ENCODE measurements around the gene PLB1.

PLB1 gene

GRCh38 chr2:28594332-28595108 lies 98.7 kb downstream of the PLB1 start:
- H3K36me3 Mint-ChIP-seq (ENCODE audit: low read depth): peaks cover 4% of the 10 kb centered on the region
- H3K4me3 Mint-ChIP-seq: peak overlapping the region; percentile 50
- H3K27me3 Mint-ChIP-seq (ENCODE audit: low read depth): no peaks in the 10 kb centered on the region
- no peaks in the 10 kb centered on the region for H3K9me3 Mint-ChIP-seq
- H3K27ac Mint-ChIP-seq: peak overlapping the region; percentile 81
- DNase-seq (ENCODE audit: low spot score): peak; percentile 74
- H3K4me1 Mint-ChIP-seq (ENCODE audit: low read depth): peaks cover 19% of the 10 kb centered on the region

DNA sequence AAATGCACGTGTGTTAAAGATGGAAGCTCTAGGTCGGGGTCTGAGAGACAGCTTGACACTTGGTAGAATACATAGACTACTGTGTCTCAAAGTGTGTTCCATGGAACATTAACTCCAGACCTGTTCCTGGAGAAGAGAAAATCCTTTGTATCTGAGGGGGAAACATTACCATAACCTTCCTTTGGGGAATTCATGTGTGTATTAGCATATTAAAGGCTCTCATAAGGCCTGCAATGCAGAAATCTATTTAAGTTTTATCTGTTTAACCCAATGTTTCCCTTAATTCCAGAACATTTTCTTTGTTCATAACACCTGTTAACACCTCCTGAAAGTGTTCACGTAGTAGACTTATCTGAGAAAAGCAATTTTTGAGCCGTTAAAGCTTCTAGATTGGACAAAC lies 99.5 kb downstream of the PLB1 start:
- peaks cover 19% of the 10 kb centered on the region for H3K4me1 Mint-ChIP-seq (ENCODE audit: low read depth)
- no peak overlapping the region for H3K4me3 Mint-ChIP-seq
- no peaks in the 10 kb centered on the region for H3K9me3 Mint-ChIP-seq
- H3K36me3 Mint-ChIP-seq (ENCODE audit: low read depth): peaks cover 4% of the 10 kb centered on the region
- H3K27ac Mint-ChIP-seq: no peak overlapping the region
- H3K27me3 Mint-ChIP-seq (ENCODE audit: low read depth): no peaks in the 10 kb centered on the region
- no peak for DNase-seq (ENCODE audit: low spot score)

DNA sequence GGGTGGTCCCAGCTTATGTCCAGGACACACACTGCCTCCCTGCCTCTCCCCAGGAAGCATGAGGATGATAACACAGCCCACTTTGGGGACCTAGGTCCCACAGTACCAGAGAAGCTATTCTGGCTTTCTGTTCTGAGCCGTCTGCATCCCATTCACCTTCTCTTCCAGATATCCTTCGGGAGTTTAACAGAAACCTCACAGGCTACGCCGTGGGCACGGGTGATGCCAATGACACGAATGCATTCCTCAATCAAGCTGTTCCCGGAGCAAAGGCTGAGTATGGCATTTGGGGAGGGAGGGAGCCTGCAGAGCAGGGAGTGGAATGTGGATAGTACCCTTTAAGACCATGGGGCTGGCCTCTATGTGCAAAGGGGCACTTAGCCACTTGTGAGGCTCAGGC lies 102.6 kb downstream of the PLB1 start:
- Mint-ChIP-seq H3K27ac (no peak overlapping the region), H3K4me1 (ENCODE audit: low read depth) (peaks cover 22% of the 10 kb centered on the region), H3K27me3 (ENCODE audit: low read depth) (no peaks in the 10 kb centered on the region), H3K9me3 (no peaks in the 10 kb centered on the region), H3K4me3 (no peak overlapping the region), H3K36me3 (ENCODE audit: low read depth) (peaks cover 5% of the 10 kb centered on the region)
- DNase-seq (ENCODE audit: low spot score): no peak

- Mint-ChIP-seq H3K27ac (no peak overlapping the region), H3K4me1 (ENCODE audit: low read depth) (peaks cover 14% of the 10 kb centered on the region), H3K36me3 (ENCODE audit: low read depth) (peaks cover 5% of the 10 kb centered on the region), H3K27me3 (ENCODE audit: low read depth) (no peaks in the 10 kb centered on the region), H3K4me3 (no peak overlapping the region), H3K9me3 (no peaks in the 10 kb centered on the region)
- no peak for DNase-seq (ENCODE audit: low spot score)
These were observed 104.3 kb downstream of the PLB1 start for GRCh38 chr2:28600181-28600580.

GRCh38 chr2:28601616-28602015 lies 105.8 kb downstream of the PLB1 start:
- H3K9me3 Mint-ChIP-seq: no peaks in the 10 kb centered on the region
- H3K4me1 Mint-ChIP-seq (ENCODE audit: low read depth): peaks cover 12% of the 10 kb centered on the region
- H3K27ac Mint-ChIP-seq: no peak overlapping the region
- H3K36me3 Mint-ChIP-seq (ENCODE audit: low read depth): peaks cover 1% of the 10 kb centered on the region
- no peak overlapping the region for H3K4me3 Mint-ChIP-seq
- DNase-seq (ENCODE audit: low spot score): no peak
- no peaks in the 10 kb centered on the region for H3K27me3 Mint-ChIP-seq (ENCODE audit: low read depth)

- Mint-ChIP-seq H3K27me3 (ENCODE audit: low read depth) (no peaks in the 10 kb centered on the region), H3K9me3 (no peaks in the 10 kb centered on the region), H3K4me1 (ENCODE audit: low read depth) (peaks cover 12% of the 10 kb centered on the region), H3K36me3 (ENCODE audit: low read depth) (peaks cover 1% of the 10 kb centered on the region), H3K27ac (no peak overlapping the region), H3K4me3 (no peak overlapping the region)
- no peak for DNase-seq (ENCODE audit: low spot score)
These were observed 106.3 kb downstream of the PLB1 start for GRCh38 chr2:28602136-28602660.

DNA sequence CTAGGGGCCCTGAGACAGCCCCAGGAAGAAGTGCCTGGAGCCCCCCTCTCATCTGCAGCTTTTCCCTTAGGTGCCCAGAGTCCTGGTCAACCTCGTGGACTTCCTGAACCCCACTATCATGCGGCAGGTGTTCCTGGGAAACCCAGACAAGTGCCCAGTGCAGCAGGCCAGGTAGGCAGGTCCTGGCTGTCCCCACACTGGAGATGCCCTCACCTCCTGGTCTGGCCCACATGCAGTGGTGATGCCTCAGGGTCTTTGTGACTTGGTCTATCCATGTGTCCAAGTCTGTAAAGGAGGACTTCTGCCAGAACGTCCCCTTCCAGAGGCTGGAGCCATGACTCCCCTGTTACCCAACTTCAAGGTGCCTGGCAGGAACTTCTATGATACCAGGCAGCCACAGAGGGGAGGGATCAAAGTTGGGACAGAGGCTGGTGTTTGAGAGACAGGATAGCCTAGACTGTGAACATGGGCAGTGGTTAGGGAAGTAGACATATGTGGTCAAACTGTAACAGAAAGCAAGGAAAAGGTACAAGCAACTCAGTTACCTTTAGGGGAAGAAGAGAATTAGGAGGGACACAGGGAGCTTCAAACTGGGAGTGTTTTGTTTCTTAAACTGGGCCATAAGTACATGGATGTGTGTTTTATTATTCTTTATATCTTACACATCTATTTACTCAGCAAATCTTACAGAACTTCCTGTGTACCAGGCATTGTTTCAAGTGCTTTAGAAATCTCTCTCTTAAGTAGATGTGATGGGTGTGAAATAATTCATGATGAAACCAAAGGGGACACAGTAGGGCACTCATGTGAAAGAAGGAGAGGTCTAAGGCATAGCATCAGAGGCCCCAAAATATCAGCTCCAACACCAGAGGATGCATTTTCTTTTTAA lies 107.1 kb downstream of the PLB1 start:
- no peaks in the 10 kb centered on the region for H3K27me3 Mint-ChIP-seq (ENCODE audit: low read depth)
- no peak for DNase-seq (ENCODE audit: low spot score)
- H3K9me3 Mint-ChIP-seq: no peaks in the 10 kb centered on the region
- H3K36me3 Mint-ChIP-seq (ENCODE audit: low read depth): peaks cover 1% of the 10 kb centered on the region
- H3K4me1 Mint-ChIP-seq (ENCODE audit: low read depth): peaks cover 12% of the 10 kb centered on the region
- H3K27ac Mint-ChIP-seq: peak overlapping the region; percentile 43
- H3K4me3 Mint-ChIP-seq: no peak overlapping the region

GRCh38 chr2:28603821-28604220 lies 108.0 kb downstream of the PLB1 start:
- H3K36me3 Mint-ChIP-seq (ENCODE audit: low read depth): peaks cover 3% of the 10 kb centered on the region
- H3K4me1 Mint-ChIP-seq (ENCODE audit: low read depth): peaks cover 16% of the 10 kb centered on the region
- H3K4me3 Mint-ChIP-seq: no peak overlapping the region
- no peak for DNase-seq (ENCODE audit: low spot score)
- no peaks in the 10 kb centered on the region for H3K9me3 Mint-ChIP-seq
- peak overlapping the region; percentile 76 for H3K27ac Mint-ChIP-seq
- no peaks in the 10 kb centered on the region for H3K27me3 Mint-ChIP-seq (ENCODE audit: low read depth)

- Mint-ChIP-seq H3K9me3 (no peaks in the 10 kb centered on the region), H3K27ac (no peak overlapping the region), H3K27me3 (ENCODE audit: low read depth) (no peaks in the 10 kb centered on the region), H3K4me3 (no peak overlapping the region), H3K4me1 (ENCODE audit: low read depth) (peaks cover 19% of the 10 kb centered on the region), H3K36me3 (ENCODE audit: low read depth) (peaks cover 7% of the 10 kb centered on the region)
- DNase-seq (ENCODE audit: low spot score): no peak
These were observed 108.5 kb downstream of the PLB1 start for GRCh38 chr2:28604284-28604843.

DNA sequence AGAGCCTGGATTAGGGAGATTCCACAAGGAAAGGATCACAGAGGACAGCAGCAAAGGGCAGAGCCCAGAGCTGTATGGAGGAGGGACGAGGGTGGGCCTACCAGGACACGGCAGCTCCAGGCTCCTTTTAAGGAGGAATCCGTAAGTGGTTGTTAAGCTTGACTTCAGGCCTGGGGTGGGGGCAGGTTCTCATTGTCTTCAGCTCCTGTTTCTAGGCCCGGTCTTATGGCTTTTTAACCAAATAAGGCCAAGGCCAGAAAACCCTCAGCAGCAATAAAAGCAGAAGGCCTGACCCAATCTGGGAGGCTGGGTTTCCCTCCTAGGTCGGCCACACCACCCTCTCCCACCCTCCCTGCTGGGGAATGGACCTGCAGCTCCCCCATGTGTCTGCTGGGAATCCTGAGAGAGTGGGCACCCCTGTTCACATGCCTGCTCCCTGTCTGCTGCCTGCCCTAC lies 111.2 kb downstream of the PLB1 start:
- Mint-ChIP-seq H3K27ac (no peak overlapping the region), H3K4me3 (no peak overlapping the region), H3K27me3 (ENCODE audit: low read depth) (no peaks in the 10 kb centered on the region), H3K4me1 (ENCODE audit: low read depth) (peaks cover 38% of the 10 kb centered on the region), H3K9me3 (no peaks in the 10 kb centered on the region), H3K36me3 (ENCODE audit: low read depth) (peaks cover 18% of the 10 kb centered on the region)
- DNase-seq (ENCODE audit: low spot score): no peak

GRCh38 chr2:28607730-28608499 lies 112.1 kb downstream of the PLB1 start:
- Mint-ChIP-seq H3K27me3 (ENCODE audit: low read depth) (no peaks in the 10 kb centered on the region), H3K9me3 (no peaks in the 10 kb centered on the region), H3K27ac (no peak overlapping the region), H3K36me3 (ENCODE audit: low read depth) (peaks cover 18% of the 10 kb centered on the region), H3K4me3 (no peak overlapping the region), H3K4me1 (ENCODE audit: low read depth) (peaks cover 41% of the 10 kb centered on the region)
- DNase-seq (ENCODE audit: low spot score): no peak

DNA sequence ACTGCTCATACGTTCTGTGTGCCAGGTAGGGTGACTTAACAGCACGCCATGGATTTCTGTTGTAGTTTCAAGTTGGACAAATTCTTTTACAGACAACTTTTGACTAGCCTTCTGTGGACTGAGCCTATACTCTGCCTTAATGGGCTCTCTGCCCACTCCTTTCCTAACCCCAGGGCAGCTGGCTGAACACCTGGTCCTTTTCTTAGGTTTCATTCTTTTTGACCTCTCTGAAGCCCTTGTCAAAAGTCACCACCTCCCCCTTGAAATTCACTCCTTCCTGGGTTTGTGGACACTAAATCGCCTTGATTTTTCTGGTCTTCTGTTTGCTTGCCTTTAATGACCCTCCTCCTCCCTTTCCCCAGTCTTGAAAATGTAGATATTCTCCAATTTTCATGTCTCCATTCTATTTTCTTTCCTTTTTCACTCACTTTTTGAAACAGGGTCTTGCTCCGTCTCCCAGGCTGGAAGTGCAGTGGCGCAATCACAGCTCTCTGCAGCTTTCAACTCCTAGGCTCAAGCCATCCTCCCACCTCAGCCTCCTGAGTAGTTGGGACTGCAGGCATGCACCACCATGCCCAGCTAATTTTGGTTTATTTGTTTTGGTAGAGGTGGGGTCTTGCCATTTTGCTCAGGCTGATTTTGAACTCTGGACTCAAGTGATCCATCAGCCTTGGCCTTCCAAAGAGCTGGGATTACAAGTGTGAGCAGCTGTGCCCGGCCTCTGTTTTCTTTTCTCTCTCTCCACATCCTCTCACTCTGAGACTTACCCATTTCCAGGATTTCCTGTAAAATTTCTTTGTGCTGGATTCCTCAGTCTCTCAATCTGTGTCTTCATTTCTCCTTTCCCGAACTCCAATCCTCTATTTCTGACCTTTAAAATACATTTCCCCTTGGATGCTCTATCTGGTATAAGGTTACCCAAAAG lies 112.9 kb downstream of the PLB1 start:
- no peaks in the 10 kb centered on the region for H3K9me3 Mint-ChIP-seq
- no peak overlapping the region for H3K4me3 Mint-ChIP-seq
- no peak for DNase-seq (ENCODE audit: low spot score)
- H3K36me3 Mint-ChIP-seq (ENCODE audit: low read depth): peaks cover 18% of the 10 kb centered on the region
- no peak overlapping the region for H3K27ac Mint-ChIP-seq
- no peaks in the 10 kb centered on the region for H3K27me3 Mint-ChIP-seq (ENCODE audit: low read depth)
- peaks cover 33% of the 10 kb centered on the region for H3K4me1 Mint-ChIP-seq (ENCODE audit: low read depth)

All from T-helper 2 cell treated with Interferon-gamma antibody and Interleukin-4, amounts not matched to agents 5 μg/mL and 100 μg/mL, for 36 hours (primary cell).